ENCODE measurements around the gene CDH12. TPM values are rescaled to one million over a fixed set of nuclear protein-coding genes. Genes with fewer than 3 reads are reported as not detected.
"Not testable (repeated sequence)": the region's sequence is repeated elsewhere in the genome, so short reads cannot be mapped to it uniquely, and the experiment has no call there.

Gene CDH12
- polyA plus RNA-seq, 1 experiment: not detected

DNA sequence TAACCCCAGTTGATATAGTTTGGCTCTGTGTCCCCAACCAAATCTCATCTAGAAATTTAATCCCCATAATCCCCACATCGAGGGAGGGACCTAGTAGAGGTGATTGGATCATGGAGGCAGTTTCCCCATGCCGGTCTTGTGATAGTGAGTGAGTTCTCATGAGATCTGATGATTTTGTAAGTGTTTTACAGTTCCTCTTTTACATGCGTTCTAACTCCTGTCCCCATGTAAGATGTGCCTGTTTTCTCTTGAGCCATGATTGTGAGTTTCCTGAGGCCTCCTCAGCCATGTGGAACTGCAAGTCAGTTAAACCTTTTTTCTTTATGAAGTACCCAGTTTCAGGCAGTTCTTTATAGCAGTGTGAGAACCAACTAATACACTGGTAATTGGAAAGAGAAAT, 73.6 kb downstream of the CDH12 start:
- CTCF ChIA-PET: no interaction called here
- H3K27ac ChIP-seq (ENCODE audit: low read depth, low read length): no peak overlapping the region
- H3K9me3 ChIP-seq (ENCODE audit: control insufficient read depth, insufficient read depth, low read length): no peaks in the 10 kb centered on the region
- POLR2A ChIA-PET: no interaction called here
- no peak overlapping the region for H3K4me3 ChIP-seq (ENCODE audit: low read depth, low read length)
- DNase-seq (ENCODE audit: low read depth, low spot score): no peak
- H3K27me3 ChIP-seq (ENCODE audit: control insufficient read depth, insufficient read depth, low read length): no peaks in the 10 kb centered on the region
- TF ChIP-seq, protein P1, sequence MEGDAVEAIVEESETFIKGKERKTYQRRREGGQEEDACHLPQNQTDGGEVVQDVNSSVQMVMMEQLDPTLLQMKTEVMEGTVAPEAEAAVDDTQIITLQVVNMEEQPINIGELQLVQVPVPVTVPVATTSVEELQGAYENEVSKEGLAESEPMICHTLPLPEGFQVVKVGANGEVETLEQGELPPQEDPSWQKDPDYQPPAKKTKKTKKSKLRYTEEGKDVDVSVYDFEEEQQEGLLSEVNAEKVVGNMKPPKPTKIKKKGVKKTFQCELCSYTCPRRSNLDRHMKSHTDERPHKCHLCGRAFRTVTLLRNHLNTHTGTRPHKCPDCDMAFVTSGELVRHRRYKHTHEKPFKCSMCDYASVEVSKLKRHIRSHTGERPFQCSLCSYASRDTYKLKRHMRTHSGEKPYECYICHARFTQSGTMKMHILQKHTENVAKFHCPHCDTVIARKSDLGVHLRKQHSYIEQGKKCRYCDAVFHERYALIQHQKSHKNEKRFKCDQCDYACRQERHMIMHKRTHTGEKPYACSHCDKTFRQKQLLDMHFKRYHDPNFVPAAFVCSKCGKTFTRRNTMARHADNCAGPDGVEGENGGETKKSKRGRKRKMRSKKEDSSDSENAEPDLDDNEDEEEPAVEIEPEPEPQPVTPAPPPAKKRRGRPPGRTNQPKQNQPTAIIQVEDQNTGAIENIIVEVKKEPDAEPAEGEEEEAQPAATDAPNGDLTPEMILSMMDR (IDR thresholded peaks at IDR 0.05; ENCODE audit: low read depth, low read length): no peak

DNA sequence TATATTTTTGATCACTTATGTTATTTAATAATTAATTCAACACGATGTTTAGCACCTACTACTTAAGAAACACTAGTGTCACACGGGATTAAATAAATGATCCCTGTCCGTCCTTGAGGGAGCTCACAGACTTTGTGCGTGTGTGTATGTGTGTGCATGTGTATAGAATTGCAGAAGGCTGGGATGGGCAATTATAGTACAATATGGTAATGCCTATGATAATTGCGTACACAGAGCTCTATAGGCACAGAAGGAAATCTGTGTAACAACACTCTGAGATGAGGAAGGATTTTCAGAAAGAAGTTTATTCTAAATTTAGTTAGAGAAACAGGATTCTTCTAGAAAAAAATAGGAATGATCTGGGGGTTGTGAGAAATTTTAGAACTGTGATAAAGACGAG, 76.9 kb downstream of the CDH12 start:
- Histone ChIP-seq H3K9me3 (ENCODE audit: control insufficient read depth, insufficient read depth, low read length) (no peaks in the 10 kb centered on the region), H3K4me3 (ENCODE audit: low read depth, low read length) (no peak overlapping the region), H3K27ac (ENCODE audit: low read depth, low read length) (no peak overlapping the region), H3K27me3 (ENCODE audit: control insufficient read depth, insufficient read depth, low read length) (no peaks in the 10 kb centered on the region)
- ChIA-PET POLR2A (no interaction called here), CTCF (no interaction called here)
- TF ChIP-seq, protein P1 (IDR thresholded peaks at IDR 0.05; ENCODE audit: low read depth, low read length): no peak
- no peak for DNase-seq (ENCODE audit: low read depth, low spot score)

DNA sequence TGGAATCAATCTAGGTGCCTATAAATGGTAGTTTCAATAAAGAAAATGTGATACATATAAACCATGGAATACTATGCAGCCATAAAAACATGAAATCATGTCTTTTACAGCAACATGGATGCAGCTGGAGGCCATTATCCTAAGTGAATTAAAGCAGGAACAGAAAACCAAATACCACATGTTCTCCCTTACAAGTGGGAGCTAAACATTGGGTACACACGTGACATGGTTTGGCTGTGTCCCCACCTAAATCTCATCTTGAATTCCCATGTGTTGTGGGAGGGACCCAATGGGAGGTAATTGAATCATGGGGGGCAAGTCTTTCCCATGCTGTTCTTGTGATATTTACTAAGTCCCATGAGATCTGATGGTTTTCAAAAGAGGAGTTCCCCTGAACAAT, 78.9 kb downstream of the CDH12 start:
- H3K4me3 ChIP-seq (ENCODE audit: low read depth, low read length); DNase-seq (ENCODE audit: low read depth, low spot score); CTCF ChIA-PET; POLR2A ChIA-PET; H3K27me3 ChIP-seq (ENCODE audit: control insufficient read depth, insufficient read depth, low read length); H3K9me3 ChIP-seq (ENCODE audit: control insufficient read depth, insufficient read depth, low read length); H3K27ac ChIP-seq (ENCODE audit: low read depth, low read length): not testable (repeated sequence)

DNA sequence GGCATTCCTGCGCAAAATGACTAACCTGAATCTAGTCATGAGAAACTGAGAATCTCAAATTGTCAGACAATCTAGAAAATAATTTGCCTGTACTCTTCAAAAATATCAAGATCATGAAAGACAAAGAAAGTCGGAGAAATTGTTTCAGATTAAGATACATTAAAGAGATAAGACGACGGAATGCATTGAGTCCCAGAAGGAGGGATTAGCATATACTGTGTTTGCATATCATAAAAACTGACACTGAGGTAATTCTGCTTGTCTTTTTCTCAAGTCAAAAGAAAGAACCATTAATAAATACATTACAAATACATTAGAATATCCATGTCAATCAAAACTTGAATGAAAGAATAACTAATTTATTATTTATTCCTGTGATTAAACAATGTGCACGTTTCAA, 88.4 kb downstream of the CDH12 start:
- Histone ChIP-seq H3K9me3 (ENCODE audit: control insufficient read depth, insufficient read depth, low read length) (no peaks in the 10 kb centered on the region), H3K4me3 (ENCODE audit: low read depth, low read length) (no peak overlapping the region), H3K27me3 (ENCODE audit: control insufficient read depth, insufficient read depth, low read length) (no peaks in the 10 kb centered on the region), H3K27ac (ENCODE audit: low read depth, low read length) (no peak overlapping the region)
- TF ChIP-seq, protein P1 (IDR thresholded peaks at IDR 0.05; ENCODE audit: low read depth, low read length): no peak
- ChIA-PET POLR2A (no interaction called here), CTCF (no interaction called here)
- DNase-seq (ENCODE audit: low read depth, low spot score): no peak

DNA sequence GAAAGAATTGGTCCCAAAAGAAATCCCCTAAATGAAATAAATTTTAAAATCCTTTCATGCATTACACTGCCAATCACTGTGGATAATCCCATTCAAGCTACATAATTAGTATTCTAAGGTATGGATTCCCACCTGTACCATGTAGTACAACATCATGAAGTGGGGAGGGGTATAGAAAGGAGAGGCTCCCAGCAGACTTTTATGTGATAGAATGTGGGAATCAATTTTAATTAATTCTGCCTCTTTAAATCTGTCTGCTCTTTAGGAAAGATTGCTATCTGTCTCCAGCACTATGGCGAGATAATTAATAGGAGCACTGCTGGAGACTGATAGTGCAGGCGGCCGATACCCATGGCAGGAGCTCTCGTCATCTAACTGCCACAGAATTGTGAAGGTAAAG, 95.4 kb downstream of the CDH12 start:
- H3K4me3 ChIP-seq (ENCODE audit: low read depth, low read length): no peak overlapping the region
- DNase-seq (ENCODE audit: low read depth, low spot score): no peak
- ChIA-PET POLR2A (no interaction called here), CTCF (no interaction called here)
- TF ChIP-seq, protein P1 (IDR thresholded peaks at IDR 0.05; ENCODE audit: low read depth, low read length): no peak
- H3K27me3 ChIP-seq (ENCODE audit: control insufficient read depth, insufficient read depth, low read length): no peaks in the 10 kb centered on the region
- H3K27ac ChIP-seq (ENCODE audit: low read depth, low read length): no peak overlapping the region
- H3K9me3 ChIP-seq (ENCODE audit: control insufficient read depth, insufficient read depth, low read length): no peaks in the 10 kb centered on the region

DNA sequence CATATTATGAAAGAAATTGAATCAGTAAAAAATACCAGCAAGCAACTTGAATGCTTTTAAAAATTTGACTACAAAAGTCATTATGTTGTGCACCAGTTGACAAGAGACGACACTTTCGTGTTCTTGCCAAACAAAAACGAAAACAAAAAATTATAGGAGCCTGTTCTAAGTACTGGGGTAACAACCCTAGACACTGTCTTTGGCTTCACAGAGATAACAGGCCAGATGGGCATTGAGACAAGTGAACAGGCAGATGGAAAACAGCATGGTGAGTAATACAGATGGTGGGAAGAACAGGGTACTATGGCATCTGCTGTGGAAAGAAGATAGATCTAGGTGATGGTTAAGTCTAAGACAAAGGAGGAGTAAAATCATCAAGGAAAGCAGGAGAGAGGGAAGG, 99.0 kb downstream of the CDH12 start:
- ChIA-PET POLR2A (no interaction called here), CTCF (no interaction called here)
- no peak for DNase-seq (ENCODE audit: low read depth, low spot score)
- TF ChIP-seq, protein P1 (IDR thresholded peaks at IDR 0.05; ENCODE audit: low read depth, low read length): no peak
- H3K27me3 ChIP-seq (ENCODE audit: control insufficient read depth, insufficient read depth, low read length): no peaks in the 10 kb centered on the region
- no peaks in the 10 kb centered on the region for H3K9me3 ChIP-seq (ENCODE audit: control insufficient read depth, insufficient read depth, low read length)
- no peak overlapping the region for H3K27ac ChIP-seq (ENCODE audit: low read depth, low read length)
- H3K4me3 ChIP-seq (ENCODE audit: low read depth, low read length): no peak overlapping the region

Measured in AG04450 (cell line).